Measurements from ENCODE around the gene LSM11.
"Not testable (repeated sequence)": the region's sequence is repeated elsewhere in the genome, so short reads cannot be mapped to it uniquely, and the experiment has no call there.

LSM11 gene

DNA sequence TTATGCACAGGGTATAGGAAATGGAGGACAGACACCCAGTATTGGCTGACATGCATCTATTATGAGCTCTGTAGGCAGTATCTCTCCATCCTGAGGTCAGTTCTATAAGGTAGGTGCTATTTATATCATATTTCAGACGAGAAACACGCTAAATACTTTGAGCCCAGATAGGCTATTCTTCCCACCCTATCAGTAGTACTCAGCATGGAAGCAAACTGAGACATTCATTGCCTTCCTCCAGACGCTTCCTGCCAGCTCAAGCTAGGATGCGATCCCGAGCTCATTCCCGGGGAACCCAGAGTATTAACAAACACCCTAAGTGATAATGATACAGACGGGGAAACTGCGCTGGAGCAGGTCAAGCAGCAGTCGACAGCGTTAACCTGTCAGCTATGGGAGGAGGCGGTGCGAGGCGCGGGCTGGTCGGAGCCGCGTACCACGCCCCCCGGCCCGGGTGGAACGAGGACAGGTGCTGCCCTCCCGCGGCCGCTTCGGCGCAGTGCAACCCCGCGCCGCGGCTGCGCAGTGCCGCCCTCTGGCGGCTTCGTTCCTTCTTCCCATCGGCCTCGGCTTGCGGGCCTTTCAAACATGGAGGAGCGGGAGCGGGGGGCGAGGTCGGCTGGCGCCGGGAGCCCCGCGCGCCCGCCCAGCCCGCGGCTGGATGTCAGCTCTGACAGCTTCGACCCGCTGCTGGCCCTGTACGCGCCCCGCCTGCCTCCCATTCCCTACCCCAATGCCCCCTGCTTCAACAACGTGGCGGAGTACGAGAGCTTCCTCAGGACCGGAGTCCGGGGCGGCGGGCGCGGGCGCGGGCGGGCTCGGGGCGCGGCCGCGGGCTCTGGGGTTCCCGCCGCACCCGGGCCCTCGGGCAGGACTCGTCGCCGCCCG lies at the start of gene LSM11:
TSS of gene LSM11 (plus strand) at position 550 of the 888 bp plus-strand sequence. CDS start at position 589, 39 bp downstream.
- DNase-seq, result peak; percentile 59

DNA sequence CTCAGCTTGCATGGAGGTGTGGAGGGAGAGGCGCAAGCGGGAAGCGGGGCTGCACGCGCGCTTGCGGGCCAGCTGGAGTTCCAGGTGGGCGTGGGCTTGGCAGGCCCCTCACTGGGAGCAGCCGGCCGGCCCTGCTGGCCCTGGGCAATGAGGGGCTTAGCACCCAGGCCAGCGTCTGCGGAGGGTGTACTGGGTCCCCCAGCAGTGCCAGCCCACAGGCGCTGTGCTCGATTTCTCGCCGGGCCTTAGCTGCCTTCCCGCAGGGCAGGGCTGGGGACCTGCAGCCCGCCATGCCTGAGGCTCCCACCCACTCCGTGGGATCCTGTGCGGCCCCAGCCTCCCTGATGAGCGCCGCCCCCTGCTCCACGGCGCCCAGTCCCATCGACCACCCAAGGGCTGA lies 49.7 kb upstream of the LSM11 start:
- DNase-seq, result not testable (repeated sequence)

DNA sequence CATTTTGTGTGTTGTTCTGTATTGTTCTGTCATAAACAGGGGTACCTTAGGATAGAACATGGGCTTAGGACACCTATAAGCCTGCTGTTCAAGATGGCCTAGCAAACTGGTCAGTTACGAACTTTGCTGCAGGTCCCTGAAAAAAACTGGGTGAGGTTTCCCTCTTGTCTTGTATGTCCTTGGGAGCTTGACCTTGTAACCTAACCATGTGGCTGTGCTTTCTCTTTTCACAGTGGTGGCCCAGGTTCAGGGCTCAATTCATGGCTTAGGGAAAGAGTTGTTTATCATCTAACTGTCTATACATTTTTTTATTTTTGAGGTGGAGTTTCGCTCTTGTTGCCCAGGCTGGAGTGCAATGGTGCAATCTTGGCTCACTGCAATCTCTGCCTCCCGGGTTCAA lies 47.4 kb upstream of the LSM11 start:
- not testable (repeated sequence) for DNase-seq

DNA sequence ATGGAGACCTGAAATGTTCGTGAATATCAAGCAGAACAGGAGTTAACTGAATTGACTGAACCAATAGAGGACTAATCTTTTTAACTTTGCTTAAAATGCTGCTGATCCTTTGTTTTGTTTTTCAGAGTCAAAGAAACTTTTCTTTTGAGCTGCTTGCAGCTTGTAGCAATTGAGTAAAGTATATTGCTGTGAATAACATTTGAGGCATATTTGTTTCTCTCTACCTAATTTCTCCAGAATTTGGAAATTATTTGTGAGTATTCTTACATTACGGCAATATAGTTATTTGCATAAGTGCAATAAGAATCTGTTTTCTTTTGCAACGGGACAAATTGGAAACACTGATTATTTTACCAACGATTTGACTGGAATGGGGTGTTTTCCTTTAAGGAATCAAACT lies 44.8 kb upstream of the LSM11 start:
- not testable (repeated sequence) for DNase-seq

GRCh38 chr5:157703736-157704135 lies 39.8 kb upstream of the LSM11 start:
- no peak for DNase-seq

DNA sequence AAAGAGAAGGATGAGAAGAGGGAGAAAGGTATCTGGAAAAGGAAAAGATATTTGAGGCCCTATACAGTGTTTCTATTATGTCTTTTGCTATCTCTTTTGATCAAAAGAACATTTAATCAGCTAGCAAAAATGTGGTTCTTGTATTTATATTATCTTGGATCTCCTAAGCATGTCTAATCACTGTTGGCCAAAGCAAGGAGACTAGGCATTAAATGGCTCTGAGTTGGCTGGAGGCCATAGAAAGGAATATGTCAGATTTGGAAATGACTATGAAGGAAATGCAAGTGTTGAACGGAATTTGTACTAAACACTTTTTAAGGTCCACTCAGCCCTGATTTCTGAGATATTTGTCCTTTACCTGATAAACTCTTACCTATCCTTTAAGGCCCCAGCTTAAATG lies 34.6 kb upstream of the LSM11 start:
- DNase-seq, result no peak

DNA sequence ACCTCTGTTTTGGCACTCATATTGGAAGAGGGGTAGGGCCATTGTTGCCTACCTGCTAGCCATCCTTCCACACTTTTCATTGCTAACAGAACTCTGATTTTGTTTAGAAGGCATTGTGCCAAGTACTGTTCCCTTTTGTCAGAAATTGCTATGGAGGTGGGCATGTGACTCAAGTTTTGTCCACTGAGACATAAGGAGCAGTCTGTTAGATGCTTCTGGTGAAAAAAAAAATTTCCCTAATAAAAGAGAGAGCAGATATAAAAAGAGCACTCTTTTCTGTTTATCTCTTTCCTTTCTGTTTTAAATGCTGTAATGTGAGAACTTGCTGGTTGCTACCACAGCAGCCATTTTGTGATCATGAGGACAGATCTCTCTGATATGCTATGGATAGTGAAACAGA lies 34.2 kb upstream of the LSM11 start:
- DNase-seq, result no peak

DNA sequence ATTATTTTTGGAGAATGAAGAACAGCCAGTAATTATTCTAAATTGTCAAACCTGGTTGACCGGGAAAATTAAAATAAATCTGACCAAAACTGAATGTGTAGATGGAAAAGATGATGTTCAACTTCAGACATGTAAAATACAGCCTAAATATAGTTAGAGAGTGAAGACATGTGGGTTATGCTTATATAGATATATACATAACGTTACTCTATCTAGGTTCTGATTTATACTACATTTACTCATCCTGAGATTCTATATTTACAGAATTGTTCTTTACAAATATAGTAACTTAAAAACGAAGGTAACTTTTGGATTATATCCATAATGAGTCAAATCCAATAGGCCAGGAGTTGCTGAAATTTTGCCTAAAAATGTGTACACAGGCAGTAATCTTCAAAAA lies 33.1 kb upstream of the LSM11 start:
- no peak for DNase-seq

DNA sequence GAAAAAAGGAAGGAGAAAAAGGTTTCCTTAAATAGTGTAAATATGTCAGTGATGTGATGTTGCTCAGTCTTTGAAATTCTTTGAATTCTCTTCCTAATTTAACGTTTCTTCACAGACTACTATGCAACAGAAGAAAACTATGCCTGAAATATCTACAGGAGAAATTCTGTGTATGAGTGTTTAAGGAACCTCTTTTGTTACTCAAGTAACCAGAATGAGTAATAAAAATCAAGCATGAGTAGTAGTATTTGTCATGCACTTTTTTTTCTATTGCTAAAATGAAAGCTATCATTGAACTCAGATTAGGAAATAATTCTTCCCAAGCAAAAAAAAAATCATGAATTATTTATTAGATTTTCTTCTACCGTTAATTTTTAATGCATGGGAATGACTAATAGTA lies 32.6 kb upstream of the LSM11 start:
- DNase-seq, result no peak

DNA sequence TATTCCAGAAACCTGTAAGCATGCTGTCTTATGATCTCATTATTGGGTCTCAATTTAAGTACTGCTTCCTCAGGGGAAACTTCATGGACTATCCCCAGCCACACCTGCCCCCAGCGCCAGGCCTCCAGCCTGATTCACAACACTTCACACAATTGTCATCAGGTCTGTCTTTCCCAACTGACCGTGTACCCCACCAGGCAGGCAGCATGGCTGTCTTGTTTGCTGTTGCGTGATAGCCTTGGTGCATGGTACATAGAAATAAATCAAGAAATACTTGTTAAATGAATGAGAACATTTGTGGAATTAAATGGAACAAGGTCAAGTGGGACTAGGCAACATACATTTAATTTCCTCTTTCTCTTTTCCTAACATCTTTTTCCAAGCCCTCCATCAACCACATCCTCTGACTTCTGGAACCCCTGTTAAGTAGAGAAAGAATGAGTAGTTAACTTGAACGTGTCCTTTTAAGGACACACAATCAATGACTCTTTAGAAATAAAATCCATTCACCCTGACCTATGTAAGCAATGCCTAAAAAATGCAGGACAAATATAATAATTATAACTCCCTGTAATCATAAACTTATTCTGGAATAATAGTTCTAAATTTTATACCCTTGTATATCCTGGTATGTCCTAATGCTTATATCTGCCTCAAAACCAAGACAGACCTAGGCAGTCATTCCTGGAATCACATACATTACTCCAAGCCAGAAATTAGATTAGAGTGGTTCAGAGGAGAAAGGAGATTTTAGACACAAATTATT lies 29.5 kb upstream of the LSM11 start:
- DNase-seq, result no peak

GRCh38 chr5:157714596-157714864 lies 29.0 kb upstream of the LSM11 start:
- no peak for DNase-seq

- peak; percentile 34 for DNase-seq
Measured at GRCh38 chr5:157718519-157718918, 25.0 kb upstream of the LSM11 start.

GRCh38 chr5:157719245-157719644 lies 24.3 kb upstream of the LSM11 start:
- DNase-seq, result no peak

GRCh38 chr5:157721159-157721558 lies 22.4 kb upstream of the LSM11 start:
- DNase-seq, result no peak

DNA sequence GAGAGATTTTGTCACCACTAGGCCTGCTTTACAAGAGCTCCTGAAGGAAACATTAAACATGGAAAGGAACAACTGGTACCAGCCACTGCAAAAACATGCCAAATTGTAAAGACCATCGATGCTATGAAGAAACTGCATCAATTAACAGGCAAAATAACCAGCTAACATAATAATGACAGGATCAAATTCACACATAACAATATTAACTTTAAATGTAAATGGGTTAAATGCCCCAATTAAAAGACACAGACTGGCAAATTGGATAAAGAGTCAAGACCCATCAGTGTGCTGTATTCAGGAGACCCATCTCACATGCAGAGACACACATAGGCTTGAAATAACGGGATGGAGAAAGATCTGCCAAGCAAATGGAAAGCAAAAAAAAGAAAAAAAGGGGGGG lies 20.6 kb upstream of the LSM11 start:
- not testable (repeated sequence) for DNase-seq

- DNase-seq, result not testable (repeated sequence)
Measured at GRCh38 chr5:157726607-157727006, 16.9 kb upstream of the LSM11 start.

- DNase-seq, result not testable (repeated sequence)
Measured at GRCh38 chr5:157727858-157728257, 15.7 kb upstream of the LSM11 start.

DNA sequence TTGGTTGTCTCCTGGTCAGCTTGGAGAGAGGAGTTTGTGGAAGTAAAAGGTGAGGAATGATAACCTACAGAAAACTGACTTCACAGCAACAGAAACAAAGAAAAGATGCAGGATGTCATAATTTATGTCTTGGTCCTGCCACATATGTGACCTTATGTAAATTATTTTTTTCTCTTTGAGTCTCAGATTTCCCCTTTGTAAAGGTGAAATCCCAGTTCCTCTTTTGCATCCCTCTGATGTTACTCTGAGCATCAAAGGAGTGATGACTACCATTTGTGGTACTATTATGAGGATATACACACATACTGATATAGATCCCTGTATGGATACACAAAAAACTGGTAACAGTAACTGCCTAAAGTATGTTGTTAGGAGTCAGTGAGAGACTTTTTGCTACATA lies 13.7 kb upstream of the LSM11 start:
- no peak for DNase-seq

GRCh38 chr5:157730900-157731271 lies 12.6 kb upstream of the LSM11 start:
- DNase-seq, result no peak

- DNase-seq, result peak; percentile 75
Measured at GRCh38 chr5:157731272-157732129, 12.0 kb upstream of the LSM11 start, which contains the start of gene THG1L. TSS of gene THG1L (plus strand) at chr5:157731420. CDS start at chr5:157731441, 21 bp downstream.

DNA sequence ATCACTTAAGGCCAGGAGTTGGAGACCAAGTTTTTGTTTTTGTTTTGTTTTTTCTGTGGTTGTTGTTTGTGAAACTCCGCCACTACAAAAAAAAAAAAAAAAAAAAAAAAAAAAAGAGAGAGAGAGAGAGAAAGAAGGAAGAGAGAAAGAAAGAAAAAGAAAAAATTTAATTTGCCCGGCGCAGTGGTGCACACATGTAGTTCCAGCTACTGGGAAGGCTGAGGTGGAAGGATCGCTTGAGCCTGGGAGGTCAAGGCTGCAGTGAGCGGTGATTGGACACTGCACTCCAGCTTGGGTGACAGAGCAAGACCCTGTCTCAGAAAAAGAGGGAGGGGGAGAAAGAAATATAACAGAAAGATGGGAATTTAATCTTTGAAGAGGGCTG lies 11.4 kb upstream of the LSM11 start:
- no peak for DNase-seq

DNA sequence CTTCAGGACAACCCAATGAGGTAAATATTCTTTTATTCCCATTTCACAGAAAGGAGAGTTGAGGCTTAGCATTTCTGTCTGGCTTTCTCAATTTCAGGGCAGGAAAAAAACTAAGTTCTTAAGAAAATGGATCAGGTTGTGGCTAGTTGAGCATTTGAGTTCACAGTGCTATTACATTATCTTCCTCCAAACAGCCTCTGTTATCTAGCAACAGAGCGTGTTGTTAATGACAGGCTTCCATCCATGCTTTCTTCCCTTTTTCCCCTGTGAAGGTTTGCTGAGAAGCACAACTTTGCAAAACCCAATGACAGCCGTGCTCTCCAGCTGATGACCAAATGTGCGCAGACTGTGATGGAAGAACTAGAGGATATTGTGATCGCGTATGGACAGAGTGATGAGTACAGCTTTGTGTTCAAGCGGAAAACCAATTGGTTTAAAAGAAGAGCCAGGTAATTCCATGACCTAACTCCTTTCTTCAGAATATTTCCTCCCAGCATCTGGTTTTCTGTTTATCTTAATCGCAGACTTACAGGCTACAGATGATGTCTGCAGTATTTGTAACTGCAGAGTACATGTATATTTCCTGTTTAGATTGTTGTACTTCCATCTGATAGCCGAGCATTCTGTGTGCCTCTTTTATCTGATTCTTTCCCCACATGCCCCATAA lies 10.8 kb upstream of the LSM11 start:
- no peak for DNase-seq

GRCh38 chr5:157734436-157734835 lies 9.1 kb upstream of the LSM11 start:
- no peak for DNase-seq
